ENCODE data around the gene NUDT17.

The NUDT17 gene

GRCh38 chr1:145889722-145890121, 44.3 kb downstream of the NUDT17 start:
- peaks cover 9% of the 10 kb centered on the region for H3K4me1 Mint-ChIP-seq
- no peaks in the 10 kb centered on the region for H3K9me3 Mint-ChIP-seq
- no peak overlapping the region for H3K4me3 Mint-ChIP-seq
- H3K27me3 Mint-ChIP-seq: peaks cover 5% of the 10 kb centered on the region
- DNase-seq (ENCODE audit: low spot score in 2 of 2): no peak
- H3K27ac Mint-ChIP-seq: no peak overlapping the region
- no peaks in the 10 kb centered on the region for H3K36me3 Mint-ChIP-seq
- no peak for ATAC-seq (ENCODE audit: low read depth)

DNA sequence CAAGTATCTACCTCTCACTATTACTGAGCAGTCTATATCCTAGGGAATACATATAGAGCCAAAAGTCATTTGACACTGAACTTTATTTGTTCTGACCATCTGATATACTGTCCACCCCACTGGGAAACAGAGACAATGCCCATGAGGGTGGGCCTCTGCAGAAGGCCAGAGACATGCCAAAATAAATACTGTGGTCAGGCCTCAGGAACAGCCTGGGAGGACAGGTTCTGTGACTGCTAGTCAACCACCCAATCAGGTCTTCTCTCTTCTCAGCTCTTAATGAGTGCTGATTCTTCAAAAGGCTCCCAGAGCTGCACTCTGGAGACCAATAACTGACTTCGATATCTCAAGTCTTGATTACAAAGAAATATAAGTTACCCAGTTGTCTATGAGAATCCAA, 45.7 kb downstream of the NUDT17 start:
- H3K4me1 Mint-ChIP-seq: no peaks in the 10 kb centered on the region
- H3K27ac Mint-ChIP-seq: no peak overlapping the region
- no peaks in the 10 kb centered on the region for H3K36me3 Mint-ChIP-seq
- DNase-seq (ENCODE audit: low spot score in 2 of 2): no peak
- H3K27me3 Mint-ChIP-seq: no peaks in the 10 kb centered on the region
- no peak overlapping the region for H3K4me3 Mint-ChIP-seq
- H3K9me3 Mint-ChIP-seq: no peaks in the 10 kb centered on the region
- ATAC-seq (ENCODE audit: low read depth): no peak

GRCh38 chr1:145891587-145892485, 46.4 kb downstream of the NUDT17 start:
- Mint-ChIP-seq H3K27ac (no peak overlapping the region), H3K4me1 (no peaks in the 10 kb centered on the region), H3K4me3 (no peak overlapping the region), H3K27me3 (no peaks in the 10 kb centered on the region), H3K36me3 (no peaks in the 10 kb centered on the region), H3K9me3 (no peaks in the 10 kb centered on the region)
- DNase-seq (ENCODE audit: low spot score in 2 of 2) (peak; percentile 40 to 43), ATAC-seq (ENCODE audit: low read depth) (peak; percentile 61)

GRCh38 chr1:145892486-145893087, 47.2 kb downstream of the NUDT17 start:
- ATAC-seq (ENCODE audit: low read depth): no peak
- Mint-ChIP-seq H3K4me3 (no peak overlapping the region), H3K9me3 (no peaks in the 10 kb centered on the region), H3K36me3 (peaks cover 1% of the 10 kb centered on the region), H3K4me1 (no peaks in the 10 kb centered on the region), H3K27ac (no peak overlapping the region), H3K27me3 (no peaks in the 10 kb centered on the region)
- DNase-seq (ENCODE audit: low spot score in 2 of 2): no peak

DNA sequence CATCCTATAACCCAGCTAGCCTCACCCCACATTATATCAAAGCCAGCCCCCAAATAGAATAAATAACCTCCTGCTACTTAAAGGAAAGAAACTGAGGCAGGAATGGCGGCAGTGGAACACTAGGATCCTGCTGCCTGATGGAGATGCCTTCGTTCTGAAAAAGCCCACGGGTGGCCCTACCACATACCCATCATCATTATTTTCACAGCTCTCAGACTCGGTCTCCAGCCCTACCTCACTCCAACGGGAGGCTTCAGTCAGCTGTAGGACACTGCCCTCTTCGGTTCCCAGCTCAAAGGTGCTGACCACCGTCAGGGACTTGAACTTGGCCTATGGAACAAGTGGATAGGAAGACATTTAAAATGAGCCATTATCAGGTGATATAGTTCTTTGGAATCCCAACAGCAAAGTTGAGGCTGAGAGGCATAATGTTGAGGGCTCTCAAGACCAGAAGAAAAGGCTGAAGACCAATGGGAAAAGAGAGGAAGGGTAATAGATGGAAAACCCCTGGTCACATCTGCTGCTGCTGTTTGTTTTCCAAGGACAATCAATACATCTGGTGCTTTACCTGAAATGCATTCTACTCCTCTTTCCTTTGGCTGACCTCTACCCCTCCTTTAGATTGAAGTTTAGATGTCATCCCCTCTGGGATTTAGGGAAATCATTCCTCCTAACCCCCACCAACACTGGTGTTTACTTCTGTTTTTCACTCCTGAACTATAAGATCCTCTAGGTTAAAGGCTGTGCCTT, 48.1 kb downstream of the NUDT17 start:
- H3K9me3 Mint-ChIP-seq: no peaks in the 10 kb centered on the region
- H3K27ac Mint-ChIP-seq: no peak overlapping the region
- no peak overlapping the region for H3K4me3 Mint-ChIP-seq
- peaks cover 5% of the 10 kb centered on the region for H3K36me3 Mint-ChIP-seq
- H3K4me1 Mint-ChIP-seq: no peaks in the 10 kb centered on the region
- ATAC-seq (ENCODE audit: low read depth) (no peak), DNase-seq (ENCODE audit: low spot score in 2 of 2) (no peak)
- H3K27me3 Mint-ChIP-seq: no peaks in the 10 kb centered on the region

- DNase-seq (ENCODE audit: low spot score in 2 of 2) (no peak), ATAC-seq (ENCODE audit: low read depth) (no peak)
- no peak overlapping the region for H3K27ac Mint-ChIP-seq
- no peak overlapping the region for H3K4me3 Mint-ChIP-seq
- no peaks in the 10 kb centered on the region for H3K4me1 Mint-ChIP-seq
- no peaks in the 10 kb centered on the region for H3K9me3 Mint-ChIP-seq
- no peaks in the 10 kb centered on the region for H3K27me3 Mint-ChIP-seq
- H3K36me3 Mint-ChIP-seq: peaks cover 5% of the 10 kb centered on the region
Observed at GRCh38 chr1:145895471-145895870, 50.0 kb downstream of the NUDT17 start.

DNA sequence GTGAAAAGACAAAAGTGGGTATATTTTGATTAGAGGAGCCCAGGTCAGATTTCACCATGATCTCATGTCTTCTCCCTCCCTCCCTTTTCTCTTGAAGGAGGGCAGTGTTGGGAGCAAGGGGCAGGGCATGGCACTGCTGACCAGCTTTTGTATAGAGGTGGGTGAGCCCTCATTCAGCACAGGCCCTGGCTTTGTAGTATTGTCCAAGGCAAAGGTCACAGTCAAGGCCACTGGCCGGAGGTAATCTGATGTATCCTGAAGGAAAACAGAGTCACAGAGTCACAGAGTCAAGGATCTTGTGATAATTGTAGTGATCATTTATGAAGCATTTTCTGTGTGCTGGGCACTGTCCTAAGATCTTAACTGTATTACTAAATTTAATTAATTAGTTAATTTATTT, 52.5 kb downstream of the NUDT17 start:
- Mint-ChIP-seq H3K27me3 (no peaks in the 10 kb centered on the region), H3K36me3 (peaks cover 9% of the 10 kb centered on the region), H3K4me1 (no peaks in the 10 kb centered on the region), H3K27ac (no peak overlapping the region), H3K9me3 (no peaks in the 10 kb centered on the region), H3K4me3 (no peak overlapping the region)
- DNase-seq (ENCODE audit: low spot score in 2 of 2) (no peak), ATAC-seq (ENCODE audit: low read depth) (no peak)
